HepG2 (cell line): ENCODE data around the gene CIAPIN1. TPM values are rescaled to one million over a fixed set of nuclear protein-coding genes. Genes with fewer than 3 reads are reported as not detected.

Source experiments
- FOXC1 ChIP-seq: sonication (generic); formaldehyde crosslinking; IDR thresholded peaks from 2 replicates; pipeline ENCODE4 v1.8.0; 2022; ENCODE audit warnings: mild to moderate bottlenecking, missing genetic modification reagents, borderline replicate concordance
- FOXK2 ChIP-seq: fragments of 450-650 bp; IDR thresholded peaks from 2 replicates; pipeline ENCODE4 v1.6.1; 2016
- IRX3 ChIP-seq: sonication (generic); formaldehyde crosslinking; IDR thresholded peaks from 2 replicates; pipeline ENCODE4 v1.8.1; 2023; ENCODE audit warnings: mild to moderate bottlenecking, low read depth, missing genetic modification reagents, borderline replicate concordance
- KDM5B ChIP-seq: sonication (generic); formaldehyde crosslinking; IDR thresholded peaks from 2 replicates; pipeline ENCODE4 v1.4.0; 2020; ENCODE audit warnings: missing genetic modification reagents, mild to moderate bottlenecking, borderline replicate concordance
- MED1 ChIP-seq: sonication (generic); formaldehyde crosslinking; IDR thresholded peaks from 2 replicates; pipeline ENCODE4 v1.4.0; 2020; ENCODE audit warnings: missing genetic modification reagents
- NR2C2 ChIP-seq: sonication (generic); formaldehyde crosslinking; IDR thresholded peaks from 2 replicates; pipeline ENCODE4 v1.4.0; 2020; ENCODE audit warnings: missing genetic modification reagents, mild to moderate bottlenecking, moderate library complexity, borderline replicate concordance
- NR2F6 ChIP-seq, 2 experiments: IDR thresholded peaks; 2 replicates each; pipeline ENCODE4 v1.6.1; 2016; ENCODE audit warnings: antibody characterized with exemption in 1 of 2, mild to moderate bottlenecking in 1 of 2
- ONECUT2 ChIP-seq: sonication (generic); formaldehyde crosslinking; IDR thresholded peaks from 2 replicates; pipeline ENCODE4 v1.4.0; 2020; ENCODE audit warnings: missing genetic modification reagents
- PHF8 ChIP-seq: sonication (generic); formaldehyde crosslinking; IDR thresholded peaks from 2 replicates; pipeline ENCODE4 v1.5.0; 2020; ENCODE audit warnings: missing genetic modification reagents
- POLR2AphosphoS2 ChIP-seq: IDR thresholded peaks from 2 replicates; pipeline ENCODE4 v1.6.1; 2011; ENCODE audit warnings: low read depth, low read length, improper control_type of control experiment
- POLR2AphosphoS5 ChIP-seq: IDR thresholded peaks from 2 replicates; pipeline ENCODE4 v1.6.1; 2012; ENCODE audit warnings: low read depth, low read length
- SAP130 ChIP-seq: IDR thresholded peaks from 2 replicates; pipeline ENCODE4 v1.6.1; 2016; ENCODE audit warnings: low read depth
- SMAD1 ChIP-seq: sonication (generic); formaldehyde crosslinking; IDR thresholded peaks from 2 replicates; pipeline ENCODE4 v1.4.0; 2020; ENCODE audit warnings: missing genetic modification reagents, low read depth, mild to moderate bottlenecking, borderline replicate concordance
- ZEB1 ChIP-seq: IDR thresholded peaks from 2 replicates; pipeline ENCODE4 v1.6.1; 2012; ENCODE audit warnings: mild to moderate bottlenecking, low read depth, inconsistent platforms; ENCODE audit not compliant: insufficient replicate concordance
- ZFP82 ChIP-seq: sonication (generic); formaldehyde crosslinking; IDR thresholded peaks from 2 replicates; pipeline ENCODE4 v1.5.1; 2020; ENCODE audit warnings: mild to moderate bottlenecking, missing genetic modification reagents, borderline replicate concordance
- ZNF326 ChIP-seq: sonication (generic); formaldehyde crosslinking; IDR thresholded peaks from 2 replicates; pipeline ENCODE4 v1.4.0; 2020; ENCODE audit warnings: missing genetic modification reagents, borderline replicate concordance
- ZNF382 ChIP-seq: sonication (generic); formaldehyde crosslinking; IDR thresholded peaks from 2 replicates; pipeline ENCODE4 v1.5.0; 2020; ENCODE audit warnings: missing genetic modification reagents, mild to moderate bottlenecking, borderline replicate concordance
- ZNF431 ChIP-seq: sonication (generic); formaldehyde crosslinking; IDR thresholded peaks from 2 replicates; pipeline ENCODE4 v1.9.0; 2022; ENCODE audit warnings: missing genetic modification reagents, low read depth, mild to moderate bottlenecking, borderline replicate concordance
- ZNF432 ChIP-seq: sonication (generic); formaldehyde crosslinking; IDR thresholded peaks from 2 replicates; pipeline ENCODE4 v1.5.0; 2020; ENCODE audit warnings: missing genetic modification reagents, mild to moderate bottlenecking, borderline replicate concordance
- ZNF567 ChIP-seq: sonication (generic); formaldehyde crosslinking; IDR thresholded peaks from 2 replicates; pipeline ENCODE4 v1.8.1; 2023; ENCODE audit warnings: mild to moderate bottlenecking, missing genetic modification reagents, borderline replicate concordance
- ZSCAN22 ChIP-seq: sonication (generic); formaldehyde crosslinking; IDR thresholded peaks from 2 replicates; pipeline ENCODE4 v1.4.0; 2020; ENCODE audit warnings: mild to moderate bottlenecking, missing genetic modification reagents
- ZSCAN25 ChIP-seq: sonication (generic); formaldehyde crosslinking; IDR thresholded peaks from 2 replicates; pipeline ENCODE4 v1.8.0; 2022; ENCODE audit warnings: mild to moderate bottlenecking, missing genetic modification reagents
- ZSCAN30 ChIP-seq: sonication (generic); formaldehyde crosslinking; IDR thresholded peaks from 2 replicates; pipeline ENCODE4 v1.5.0; 2020; ENCODE audit warnings: mild to moderate bottlenecking, missing genetic modification reagents
- polyA plus RNA-seq, 8 experiments: library from polyadenylated mRNA; depleted of rRNA in 3 of 8; stranded (reverse) in 7 of 8; unstranded in 1 of 8; fragments of >200 nt; fragmentation: Illumina TruSeq in 4 of 8; extraction: Trizol in 4 of 8; gene quantifications; 2 replicates each; pipeline versions ENCODE4 v1.2.1 to v1.2.3, GENCODE V29; 2011 to 2016; ENCODE audit warnings: low read depth in 4 of 8, missing spikeins in 1 of 8, mixed read lengths in 1 of 8; ENCODE audit not compliant: insufficient read depth in 1 of 8
- total RNA-seq, 5 experiments: library from RNA; depleted of rRNA; stranded (reverse); fragments of >200 nt; fragmentation: Illumina TruSeq; extraction: Trizol; gene quantifications; 2 replicates each; pipeline ENCODE4 v1.2.3, GENCODE V29; 2016; ENCODE audit warnings: low read depth in 1 of 5
- TF ChIP-seq, protein P1 (sequence below): sonication (generic); formaldehyde crosslinking; conservative IDR thresholded peaks from 2 replicates; pipeline ENCODE4 v1.4.0; 2020; ENCODE audit warnings: missing genetic modification reagents
- TF ChIP-seq, protein P2 (sequence below): sonication (generic); formaldehyde crosslinking; IDR thresholded peaks from 2 replicates; pipeline ENCODE4 v1.5.0; 2020; ENCODE audit warnings: mild to moderate bottlenecking, missing genetic modification reagents
- TF ChIP-seq, protein P3 (sequence below): sonication (generic); formaldehyde crosslinking; IDR thresholded peaks from 2 replicates; pipeline ENCODE4 v1.4.0; 2020; ENCODE audit warnings: mild to moderate bottlenecking, low read depth, missing genetic modification reagents
- TF ChIP-seq, protein P4 (sequence below): IDR thresholded peaks from 2 replicates; pipeline ENCODE4 v1.6.1; 2016; ENCODE audit warnings: missing genetic modification reagents, missing compliant biosample characterization

Gene CIAPIN1
- total and polyA plus RNA-seq, 2 of the 13 experiments (the other 11 are each of a cell fraction or from before 2014, with no cell fraction given): 69.3 to 89.7 TPM

DNA sequence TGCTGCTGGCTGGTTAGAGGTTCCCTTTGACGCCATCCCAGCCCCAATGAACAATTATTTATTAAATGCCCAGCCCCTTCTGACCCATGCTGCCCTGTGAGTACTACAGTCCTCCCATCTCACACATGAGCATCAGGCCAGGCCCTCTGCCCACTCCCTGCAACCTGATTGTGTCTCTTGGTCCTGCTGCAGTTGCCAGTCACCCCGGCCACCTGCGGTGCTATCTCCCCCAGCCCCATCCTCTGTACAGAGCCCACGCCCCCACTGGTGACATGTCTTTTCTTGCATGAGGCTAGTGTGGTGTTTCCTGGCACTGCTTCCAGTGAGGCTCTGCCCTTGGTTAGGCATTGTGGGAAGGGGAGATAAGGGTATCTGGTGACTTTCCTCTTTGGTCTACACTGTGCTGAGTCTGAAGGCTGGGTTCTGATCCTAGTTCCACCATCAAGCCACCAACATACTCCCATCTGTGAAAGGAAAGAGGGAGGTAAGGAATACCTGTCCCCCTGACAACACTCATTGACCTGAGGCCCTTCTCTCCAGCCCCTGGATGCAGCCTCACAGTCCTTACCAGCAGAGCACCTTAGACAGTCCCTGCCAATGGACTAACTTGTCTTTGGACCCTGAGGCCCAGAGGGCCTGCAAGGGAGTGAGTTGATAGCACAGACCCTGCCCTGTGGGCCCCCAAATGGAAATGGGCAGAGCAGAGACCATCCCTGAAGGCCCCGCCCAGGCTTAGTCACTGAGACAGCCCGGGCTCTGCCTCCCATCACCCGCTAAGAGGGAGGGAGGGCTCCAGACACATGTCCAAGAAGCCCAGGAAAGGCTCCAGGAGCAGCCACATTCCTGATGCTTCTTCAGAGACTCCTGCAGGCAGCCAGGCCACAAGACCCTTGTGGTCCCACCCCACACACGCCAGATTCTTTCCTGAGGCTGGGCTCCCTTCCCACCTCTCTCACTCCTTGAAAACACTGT is 63.6 kb downstream of the CIAPIN1 start (continued):
- TF ChIP-seq POLR2AphosphoS5 (peak; percentile 59; the same call in 1 of the 2 replicates), ZNF431 (CRISPR knock-in tag) (peak; percentile 68; the same call in 1 of the 2 replicates), FOXK2 (no peak), ZNF382 (CRISPR knock-in tag) (no peak), SAP130 (no peak), ZNF432 (CRISPR knock-in tag) (no peak), MED1 (CRISPR knock-in tag) (no peak; the same call in 1 of the 2 replicates), PHF8 (CRISPR knock-in tag) (no peak), KDM5B (0 out of 2 replicates have a peak, but pooled peaks have one; percentile 20), NR2F6 (IDR thresholded peaks at IDR 0.05) (no peak), NR2F6 (CRISPR knock-in tag; IDR thresholded peaks at IDR 0.05) (no peak), SMAD1 (0 out of 2 replicates have a peak, but pooled peaks have one; percentile 5), ZSCAN25 (CRISPR knock-in tag) (no peak; the same call in 1 of the 2 replicates), ZFP82 (CRISPR knock-in tag) (0 out of 2 replicates have a peak, but pooled peaks have one; percentile 5), ONECUT2 (CRISPR knock-in tag) (peak; percentile 54; the same call in 1 of the 2 replicates), POLR2AphosphoS2 (peak; percentile 90; the same call in 1 of the 2 replicates), IRX3 (peak; percentile 50; the same call in 1 of the 2 replicates), FOXC1 (no peak), ZEB1 (no peak), ZSCAN22 (CRISPR knock-in tag) (no peak), ZNF326 (peak; percentile 45; the same call in 1 of the 2 replicates), NR2C2 (CRISPR knock-in tag) (no peak), ZNF567 (no peak), ZSCAN30 (CRISPR knock-in tag) (0 out of 2 replicates have a peak, but pooled peaks have one; percentile 70)
- TF ChIP-seq, protein P1, sequence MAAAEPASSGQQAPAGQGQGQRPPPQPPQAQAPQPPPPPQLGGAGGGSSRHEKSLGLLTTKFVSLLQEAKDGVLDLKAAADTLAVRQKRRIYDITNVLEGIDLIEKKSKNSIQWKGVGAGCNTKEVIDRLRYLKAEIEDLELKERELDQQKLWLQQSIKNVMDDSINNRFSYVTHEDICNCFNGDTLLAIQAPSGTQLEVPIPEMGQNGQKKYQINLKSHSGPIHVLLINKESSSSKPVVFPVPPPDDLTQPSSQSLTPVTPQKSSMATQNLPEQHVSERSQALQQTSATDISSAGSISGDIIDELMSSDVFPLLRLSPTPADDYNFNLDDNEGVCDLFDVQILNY: no peak
- TF ChIP-seq, protein P2, sequence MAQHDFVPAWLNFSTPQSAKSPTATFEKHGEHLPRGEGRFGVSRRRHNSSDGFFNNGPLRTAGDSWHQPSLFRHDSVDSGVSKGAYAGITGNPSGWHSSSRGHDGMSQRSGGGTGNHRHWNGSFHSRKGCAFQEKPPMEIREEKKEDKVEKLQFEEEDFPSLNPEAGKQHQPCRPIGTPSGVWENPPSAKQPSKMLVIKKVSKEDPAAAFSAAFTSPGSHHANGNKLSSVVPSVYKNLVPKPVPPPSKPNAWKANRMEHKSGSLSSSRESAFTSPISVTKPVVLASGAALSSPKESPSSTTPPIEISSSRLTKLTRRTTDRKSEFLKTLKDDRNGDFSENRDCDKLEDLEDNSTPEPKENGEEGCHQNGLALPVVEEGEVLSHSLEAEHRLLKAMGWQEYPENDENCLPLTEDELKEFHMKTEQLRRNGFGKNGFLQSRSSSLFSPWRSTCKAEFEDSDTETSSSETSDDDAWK (CRISPR knock-in tag): no peak
- TF ChIP-seq, protein P3, sequence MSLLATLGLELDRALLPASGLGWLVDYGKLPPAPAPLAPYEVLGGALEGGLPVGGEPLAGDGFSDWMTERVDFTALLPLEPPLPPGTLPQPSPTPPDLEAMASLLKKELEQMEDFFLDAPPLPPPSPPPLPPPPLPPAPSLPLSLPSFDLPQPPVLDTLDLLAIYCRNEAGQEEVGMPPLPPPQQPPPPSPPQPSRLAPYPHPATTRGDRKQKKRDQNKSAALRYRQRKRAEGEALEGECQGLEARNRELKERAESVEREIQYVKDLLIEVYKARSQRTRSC (CRISPR knock-in tag): no peak
- TF ChIP-seq, protein P4, sequence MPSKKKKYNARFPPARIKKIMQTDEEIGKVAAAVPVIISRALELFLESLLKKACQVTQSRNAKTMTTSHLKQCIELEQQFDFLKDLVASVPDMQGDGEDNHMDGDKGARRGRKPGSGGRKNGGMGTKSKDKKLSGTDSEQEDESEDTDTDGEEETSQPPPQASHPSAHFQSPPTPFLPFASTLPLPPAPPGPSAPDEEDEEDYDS (CRISPR knock-in tag): no peak
